Activated CD8-positive, alpha-beta memory T cell treated with anti-CD3 and anti-CD28 coated beads for 1 hour (primary cell): ENCODE measurements around the gene PAPPA2.

Source experiments
- DNase-seq, 2 donors: peaks; one replicate each; pipeline ENCODE4 v3.0.0-alpha.2; 2020; ENCODE audit warnings: low read depth in 1 of 2; ENCODE audit errors: extremely low read depth in 1 of 2

The PAPPA2 gene

GRCh38 chr1:176499671-176500070 lies 36.7 kb downstream of the PAPPA2 start:
- DNase-seq = no peak

- no peak for DNase-seq
Observed at GRCh38 chr1:176501599-176501998, 38.6 kb downstream of the PAPPA2 start.

GRCh38 chr1:176504848-176505553 lies 42.0 kb downstream of the PAPPA2 start:
- no peak for DNase-seq

GRCh38 chr1:176512966-176513365 lies 50.0 kb downstream of the PAPPA2 start:
- no peak for DNase-seq

- no peak for DNase-seq
Observed at GRCh38 chr1:176515310-176515709, 52.3 kb downstream of the PAPPA2 start.

- DNase-seq = no peak
Observed at GRCh38 chr1:176517484-176517883, 54.5 kb downstream of the PAPPA2 start.

GRCh38 chr1:176521211-176521610 lies 58.2 kb downstream of the PAPPA2 start:
- DNase-seq = no peak

GRCh38 chr1:176522310-176522845 lies 59.4 kb downstream of the PAPPA2 start:
- DNase-seq = no peak

GRCh38 chr1:176529395-176530090 lies 66.6 kb downstream of the PAPPA2 start:
- no peak for DNase-seq

- no peak for DNase-seq
Observed at GRCh38 chr1:176531036-176531435, 68.1 kb downstream of the PAPPA2 start.

- no peak for DNase-seq
Observed at GRCh38 chr1:176531921-176532897, 69.2 kb downstream of the PAPPA2 start.

- DNase-seq = no peak
Observed at GRCh38 chr1:176533020-176533419, 70.0 kb downstream of the PAPPA2 start.

GRCh38 chr1:176536588-176536987 lies 73.6 kb downstream of the PAPPA2 start:
- DNase-seq = no peak

- no peak for DNase-seq
Observed at GRCh38 chr1:176539018-176539417, 76.0 kb downstream of the PAPPA2 start.

- DNase-seq = no peak
Observed at GRCh38 chr1:176540428-176540827, 77.5 kb downstream of the PAPPA2 start.

- no peak for DNase-seq
Observed at GRCh38 chr1:176541663-176542062, 78.7 kb downstream of the PAPPA2 start.

- DNase-seq = no peak
Observed at GRCh38 chr1:176542352-176542751, 79.4 kb downstream of the PAPPA2 start.

- no peak for DNase-seq
Observed at GRCh38 chr1:176543360-176544129, 80.6 kb downstream of the PAPPA2 start.

- DNase-seq = no peak
Observed at GRCh38 chr1:176545034-176545639, 82.2 kb downstream of the PAPPA2 start.

- DNase-seq = no peak
Observed at GRCh38 chr1:176546825-176547224, 83.8 kb downstream of the PAPPA2 start.
